HL-60 (cell line): ENCODE results near the gene PIK3R1.

Experiments used
- POLR2AphosphoS5 ChIP-seq: IDR thresholded peaks from 2 replicates; pipeline ENCODE4 v1.6.1; 2012; ENCODE audit warnings: low read depth
- TF ChIP-seq, protein P1 (sequence below): IDR thresholded peaks from one replicate; pipeline ENCODE4 v1.5.1; 2011; ENCODE audit warnings: low read length, control low read depth, inconsistent platforms; ENCODE audit not compliant: insufficient read depth

DNA sequence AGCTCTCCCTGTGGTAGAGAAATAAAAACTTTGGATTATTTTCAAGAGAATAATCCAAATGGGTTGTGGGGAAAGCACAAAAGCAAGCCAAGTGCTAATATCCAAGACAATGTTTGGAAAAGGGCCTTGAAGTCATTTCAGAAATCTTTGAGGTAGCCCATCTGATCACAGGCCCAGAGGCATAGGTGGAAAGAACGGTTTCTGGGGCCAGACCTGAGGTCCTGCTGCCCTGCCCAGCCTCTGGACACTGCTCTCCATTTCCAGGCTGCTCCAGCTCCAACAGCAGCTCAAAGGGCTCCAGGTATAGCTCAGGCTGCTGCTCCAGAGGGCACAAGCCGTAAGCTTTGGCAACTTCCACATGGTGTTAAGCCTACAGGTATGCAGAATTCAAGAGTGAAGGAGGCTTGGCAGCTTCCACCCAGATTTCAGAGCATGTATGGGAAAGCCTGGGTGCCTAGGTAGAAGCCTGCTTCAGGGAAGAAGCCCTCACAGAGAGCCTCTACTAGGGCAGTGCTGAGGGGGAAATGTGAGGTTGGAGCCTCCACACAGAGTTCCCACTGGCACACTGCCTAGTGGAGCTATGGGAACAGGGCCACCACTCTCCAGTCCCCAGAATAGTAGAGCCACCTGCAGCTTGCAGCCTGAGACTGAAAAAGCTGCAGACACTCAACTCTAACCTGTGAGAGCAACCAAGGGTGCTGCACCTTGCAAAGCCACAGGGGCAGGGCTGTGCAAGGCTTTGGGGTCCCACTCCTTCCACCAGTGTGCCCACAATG, 133.1 kb downstream of the PIK3R1 start:
- TF ChIP-seq, protein P1, sequence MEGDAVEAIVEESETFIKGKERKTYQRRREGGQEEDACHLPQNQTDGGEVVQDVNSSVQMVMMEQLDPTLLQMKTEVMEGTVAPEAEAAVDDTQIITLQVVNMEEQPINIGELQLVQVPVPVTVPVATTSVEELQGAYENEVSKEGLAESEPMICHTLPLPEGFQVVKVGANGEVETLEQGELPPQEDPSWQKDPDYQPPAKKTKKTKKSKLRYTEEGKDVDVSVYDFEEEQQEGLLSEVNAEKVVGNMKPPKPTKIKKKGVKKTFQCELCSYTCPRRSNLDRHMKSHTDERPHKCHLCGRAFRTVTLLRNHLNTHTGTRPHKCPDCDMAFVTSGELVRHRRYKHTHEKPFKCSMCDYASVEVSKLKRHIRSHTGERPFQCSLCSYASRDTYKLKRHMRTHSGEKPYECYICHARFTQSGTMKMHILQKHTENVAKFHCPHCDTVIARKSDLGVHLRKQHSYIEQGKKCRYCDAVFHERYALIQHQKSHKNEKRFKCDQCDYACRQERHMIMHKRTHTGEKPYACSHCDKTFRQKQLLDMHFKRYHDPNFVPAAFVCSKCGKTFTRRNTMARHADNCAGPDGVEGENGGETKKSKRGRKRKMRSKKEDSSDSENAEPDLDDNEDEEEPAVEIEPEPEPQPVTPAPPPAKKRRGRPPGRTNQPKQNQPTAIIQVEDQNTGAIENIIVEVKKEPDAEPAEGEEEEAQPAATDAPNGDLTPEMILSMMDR, result no peak
- TF ChIP-seq POLR2AphosphoS5, result no peak
